Esophagus muscularis mucosa (tissue), 4 donors: ENCODE data around the gene MAPK9. TPM values are rescaled to one million over a fixed set of nuclear protein-coding genes. Genes with fewer than 3 reads are reported as not detected.

Experiments used
- DNase-seq: peaks from one replicate; pipeline ENCODE4 v3.0.0-alpha.2; 2017; ENCODE audit errors: extremely low spot score
- H3K27ac ChIP-seq, 4 donors: fragments of 200-600 bp; sonication (generic); replicated peaks in 1 of 4; 1 replicate in 3 of 4; 2 replicates in 1 of 4; pipeline ENCODE4 v1.5.1; 2016 to 2019; ENCODE audit warnings: mild to moderate bottlenecking in 1 of 4
- H3K27me3 ChIP-seq, 4 donors: fragments of 200-600 bp; sonication (generic); one replicate each; pipeline versions ENCODE4 v1.5.1 to v1.6.0; 2016 to 2019
- H3K36me3 ChIP-seq, 4 donors: fragments of 200-600 bp; sonication (generic); one replicate each; pipeline ENCODE4 v1.5.1; 2016 to 2019
- H3K4me1 ChIP-seq, 4 donors: fragments of 200-600 bp; sonication (generic); one replicate each; pipeline ENCODE4 v1.5.1; 2016 to 2019
- H3K4me3 ChIP-seq, 4 donors: fragments of 200-600 bp; sonication (generic); 1 replicate in 2 of 4; 2 replicates in 2 of 4; pipeline ENCODE4 v1.5.1; 2016 to 2019; ENCODE audit warnings: mild to moderate bottlenecking in 4 of 4, moderate library complexity in 1 of 4
- H3K9me3 ChIP-seq, 4 donors: fragments of 200-600 bp; sonication (generic); 1 replicate in 3 of 4; 2 replicates in 1 of 4; pipeline ENCODE4 v1.5.1; 2016 to 2019
- CTCF ChIP-seq, 3 experiments: fragments of 200-600 bp in 2 of 3; fragments of 450-650 bp in 1 of 3; sonication (generic) in 2 of 3; IDR thresholded peaks; one replicate each; pipeline ENCODE4 v1.5.1; 2017 to 2019; ENCODE audit warnings: antibody characterized with exemption in 3 of 3, mild to moderate bottlenecking in 2 of 3, moderate library complexity in 1 of 3
- EP300 ChIP-seq: sonication (generic); formaldehyde crosslinking; IDR thresholded peaks from one replicate; pipeline ENCODE4 v1.6.1; 2017; ENCODE audit warnings: antibody characterized with exemption
- POLR2A ChIP-seq: fragments of 450-650 bp; IDR thresholded peaks from one replicate; pipeline ENCODE4 v1.6.1; 2017; ENCODE audit warnings: antibody characterized with exemption, moderate library complexity, mild to moderate bottlenecking, low read depth
- POLR2AphosphoS5 ChIP-seq, 2 donors: sonication (generic); formaldehyde crosslinking; IDR thresholded peaks; one replicate each; pipeline ENCODE4 v1.6.1; 2017; ENCODE audit warnings: antibody characterized with exemption in 2 of 2
- WGBS: methylation state at CpG from one replicate; pipeline ENCODE4 v1.1.5; 2018; 5-methylcytosine and 5-hydroxymethylcytosine counted together
- intact Hi-C: fragments of 100-400 bp; cut with DNase I; formaldehyde crosslinking; loops from one replicate; pipeline ENCODE4 v1.15.1; 2023
- total RNA-seq, 4 donors: library from RNA; depleted of rRNA; stranded (reverse); fragments of >200 nt; gene quantifications; one replicate each; pipeline versions ENCODE4 v1.1.0 to v1.2.1, GENCODE V29; 2016

MAPK9 gene
- total RNA-seq, 4 donors from 2014 or later: 36.4 to 42.3 (median 37.8) TPM

- peak overlapping the region in 1 of 4 donors; percentile 7 for H3K27ac ChIP-seq
- 80% methylated on average over 29 of the region's 31 CpGs for WGBS
- TF ChIP-seq CTCF (IDR thresholded peaks at IDR 0.05) (peak; percentile 62 to 76 (median 72)), POLR2A (no peak)
- DNase-seq: no peak
- no peaks in the 10 kb centered on the region for H3K27me3 ChIP-seq
- H3K9me3 ChIP-seq: no peaks in the 10 kb centered on the region
- H3K4me3 ChIP-seq: no peak overlapping the region
- peaks cover 0 to 26% (median 7%) of the 10 kb centered on the region in 4 donors for H3K4me1 ChIP-seq
- H3K36me3 ChIP-seq: peaks cover 2 to 26% (median 8%) of the 10 kb centered on the region in 4 donors
- intact Hi-C loops: loop anchor here (5.0 kb wide), 1 partner anchor 36 kb away; the partner anchor contains the start of gene MAPK9
These were observed 36.6 kb upstream of the MAPK9 start for GRCh38 chr5:180328296-180329137.

GRCh38 chr5:180326989-180327565 lies 35.2 kb upstream of the MAPK9 start:
- no peak overlapping the region for H3K27ac ChIP-seq
- H3K9me3 ChIP-seq: no peaks in the 10 kb centered on the region
- TF ChIP-seq POLR2A (no peak), CTCF (IDR thresholded peaks at IDR 0.05) (no peak), EP300 (no peak), POLR2AphosphoS5 (IDR thresholded peaks at IDR 0.05) (no peak)
- H3K27me3 ChIP-seq: no peaks in the 10 kb centered on the region
- H3K4me1 ChIP-seq: peaks cover 0 to 20% (median 7%) of the 10 kb centered on the region in 4 donors
- DNase-seq: no peak
- WGBS: 87% methylated on average over 7 of the region's 10 CpGs
- no peak overlapping the region for H3K4me3 ChIP-seq
- intact Hi-C loops: loop anchor here (5.0 kb wide), 1 partner anchor 35 kb away; the partner anchor contains the start of gene MAPK9
- H3K36me3 ChIP-seq: peaks cover 7 to 36% (median 13%) of the 10 kb centered on the region in 4 donors

DNA sequence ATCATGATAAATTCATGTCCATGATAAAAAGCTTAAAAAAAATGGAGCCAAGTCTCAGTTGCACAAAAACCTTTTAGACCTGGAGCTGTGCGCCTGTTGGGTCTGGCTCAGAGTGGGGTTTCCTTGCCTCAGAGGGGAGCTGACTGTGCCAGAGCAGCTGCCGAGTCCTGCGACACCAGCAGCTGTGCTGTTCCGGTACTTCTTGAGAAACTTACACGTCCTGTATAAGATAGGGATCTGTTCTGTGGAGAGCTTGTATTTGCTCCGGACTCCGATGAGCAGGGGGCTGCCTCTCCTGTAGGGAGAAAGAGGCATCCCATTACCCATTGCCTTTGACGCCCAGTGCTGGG lies 32.7 kb upstream of the MAPK9 start:
- Histone ChIP-seq H3K27me3 (no peaks in the 10 kb centered on the region), H3K4me1 (no peaks in the 10 kb centered on the region), H3K27ac (no peak overlapping the region), H3K4me3 (no peak overlapping the region), H3K36me3 (peaks cover 7 to 42% (median 16%) of the 10 kb centered on the region in 4 donors), H3K9me3 (no peaks in the 10 kb centered on the region)
- DNase-seq: no peak
- intact Hi-C loops: no loop called here
- WGBS: 67% methylated on average over 8 of the region's 8 CpGs
- TF ChIP-seq EP300 (no peak), CTCF (IDR thresholded peaks at IDR 0.05) (no peak), POLR2AphosphoS5 (IDR thresholded peaks at IDR 0.05) (no peak), POLR2A (no peak)

DNA sequence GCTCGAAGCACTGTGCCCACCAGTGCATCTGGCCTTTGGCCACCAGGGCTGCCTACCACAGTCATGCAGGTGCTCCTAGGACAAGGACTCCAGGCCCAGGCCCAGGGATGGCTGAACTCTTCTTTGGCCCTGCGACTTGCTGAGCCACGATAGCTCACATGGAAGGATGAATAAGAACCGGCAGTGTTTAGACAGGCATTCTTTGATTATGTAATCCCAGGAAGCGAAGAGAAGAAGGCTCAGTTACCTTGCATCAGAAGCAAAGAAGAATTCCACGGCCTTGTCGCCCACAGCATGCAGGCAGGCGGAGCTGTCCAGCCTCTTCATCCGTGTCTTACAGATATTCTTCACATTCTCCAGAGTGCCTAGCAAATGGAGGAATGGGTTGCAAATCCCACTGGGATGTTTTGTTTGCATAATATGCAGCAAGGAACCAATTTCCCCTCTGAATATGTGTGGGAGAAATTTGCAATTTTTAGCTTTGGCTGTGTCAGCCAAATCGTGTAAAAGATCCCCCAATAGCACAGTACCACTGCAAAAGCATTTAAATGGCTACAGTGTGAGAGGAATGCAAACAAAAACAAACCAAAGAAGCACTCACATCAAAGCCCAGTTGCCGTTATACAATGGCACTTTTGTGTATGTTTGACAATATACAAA lies 32.2 kb upstream of the MAPK9 start:
- TF ChIP-seq CTCF (IDR thresholded peaks at IDR 0.05) (no peak), EP300 (no peak), POLR2AphosphoS5 (IDR thresholded peaks at IDR 0.05) (no peak), POLR2A (no peak)
- H3K9me3 ChIP-seq: no peaks in the 10 kb centered on the region
- peaks cover 0 to 5% (median 0%) of the 10 kb centered on the region in 4 donors for H3K4me1 ChIP-seq
- WGBS: 61% methylated on average over 11 of the region's 11 CpGs
- no peak overlapping the region for H3K4me3 ChIP-seq
- DNase-seq: no peak
- intact Hi-C loops: no loop called here
- H3K27ac ChIP-seq: no peak overlapping the region
- peaks cover 7 to 41% (median 16%) of the 10 kb centered on the region in 4 donors for H3K36me3 ChIP-seq
- no peaks in the 10 kb centered on the region for H3K27me3 ChIP-seq
